HepG2 (cell line): Measurements from ENCODE around the gene KDM5A. TPM values are rescaled to one million over a fixed set of nuclear protein-coding genes. Genes with fewer than 3 reads are reported as not detected.

ENCODE experiments used
- ATAC-seq: fragments of 200-7000 bp; cut with Tn5 transposase; 3 replicates; pipeline ENCODE4 v1.9.1; 2020; ENCODE audit warnings: mild to moderate bottlenecking, moderate library complexity
- BruUV-seq: library from RNA; stranded (reverse); fragments of 400-500 nt; replicated peaks from 2 replicates; lab custom pipeline; 2021; lab: Mats Ljungman, UMichigan
- CTCF ChIA-PET: fragments of 300-600 bp; formaldehyde crosslinking; extraction: SDS; loops from one replicate; lab custom pipeline; 2021; ENCODE audit warnings: low total read pairs, inconsistent platforms, low intra/inter-chr PET ratio; lab: Yijun Ruan, JAX
- POLR2A ChIA-PET: fragments of 350-600 bp; sonication (Branson Sonifier 250); formaldehyde crosslinking; loops from one replicate; lab custom pipeline; 2020; ENCODE audit warnings: antibody characterized with exemption, inconsistent platforms; lab: Yijun Ruan, JAX
- DNase-seq: peaks from one replicate; pipeline ENCODE4 v3.0.0-alpha.2; 2015; ENCODE audit warnings: low spot score
- FAIRE-seq: peaks from 3 replicates; lab custom pipeline; 2011; peaks lifted over from hg19 to GRCh38; lab: Jason Lieb, UNC
- H2AFZ ChIP-seq: one replicate; pipeline ENCODE4 v1.6.1; 2011; ENCODE audit warnings: low read length, inconsistent platforms
- H3K27ac ChIP-seq: fragments of 300-600 bp; 3 replicates; pipeline ENCODE4 v1.8.0; 2011; ENCODE audit warnings: mixed run types, mild to moderate bottlenecking, mixed read lengths, low read length, inconsistent platforms; ENCODE audit not compliant: insufficient read depth; ENCODE audit errors: extremely low read length
- H3K27me3 ChIP-seq, 2 experiments: fragments of 200-600 bp in 1 of 2; 2 replicates in 1 of 2; 3 replicates in 1 of 2; pipeline versions ENCODE4 v1.6.0 to v1.8.0; 2011; ENCODE audit warnings: low read length in 2 of 2, mild to moderate bottlenecking in 2 of 2, moderate library complexity in 2 of 2, inconsistent platforms in 1 of 2; ENCODE audit not compliant: insufficient read depth in 2 of 2, control insufficient read depth in 1 of 2
- H3K36me3 ChIP-seq, 2 experiments: fragments of 200-600 bp in 1 of 2; replicated peaks in 1 of 2; 2 replicates in 1 of 2; 3 replicates in 1 of 2; pipeline versions ENCODE4 v1.5.1 to v1.8.0; 2011; ENCODE audit warnings: low read length in 2 of 2, inconsistent platforms in 1 of 2; ENCODE audit not compliant: insufficient read depth in 2 of 2, control insufficient read depth in 1 of 2
- H3K4me1 ChIP-seq: 2 replicates; pipeline ENCODE4 v1.5.1; 2012; ENCODE audit warnings: low read length, inconsistent platforms; ENCODE audit not compliant: insufficient read depth
- H3K4me2 ChIP-seq: 2 replicates; pipeline ENCODE4 v1.6.0; 2011; ENCODE audit warnings: low read depth, low read length, inconsistent platforms
- H3K4me3 ChIP-seq, 3 experiments: fragments of 200-600 bp in 1 of 3; sonication (generic), shearing (Covaris generic) in 1 of 3; replicated peaks in 1 of 3; 2 replicates each; pipeline ENCODE4 v1.5.1; 2011 to 2016; ENCODE audit warnings: low read length in 3 of 3, inconsistent platforms in 2 of 3, low read depth in 2 of 3, mild to moderate bottlenecking in 2 of 3, control low read depth in 1 of 3, mixed read lengths in 1 of 3; ENCODE audit not compliant: insufficient read depth in 1 of 3
- H3K79me2 ChIP-seq: one replicate; pipeline ENCODE4 v1.6.1; 2011; ENCODE audit warnings: low read length, inconsistent platforms; ENCODE audit not compliant: insufficient read depth
- H3K9ac ChIP-seq: 2 replicates; pipeline ENCODE4 v1.6.0; 2011; ENCODE audit warnings: mild to moderate bottlenecking, low read depth, low read length, inconsistent platforms; ENCODE audit not compliant: insufficient read depth
- H3K9me3 ChIP-seq: 2 replicates; pipeline ENCODE4 v1.5.1; 2012; ENCODE audit warnings: mild to moderate bottlenecking, low read length
- H4K20me1 ChIP-seq: 2 replicates; pipeline ENCODE4 v1.6.0; 2011; ENCODE audit warnings: inconsistent platforms, mild to moderate bottlenecking, low read length, moderate library complexity; ENCODE audit not compliant: insufficient read depth
- DMAP1 ChIP-seq: IDR thresholded peaks from 2 replicates; pipeline ENCODE4 v1.6.1; 2016
- KDM6A ChIP-seq: IDR thresholded peaks from 2 replicates; pipeline ENCODE4 v1.6.1; 2016; ENCODE audit warnings: low read depth
- RAD21 ChIP-seq: fragments of 450-650 bp; formaldehyde crosslinking; IDR thresholded peaks from 2 replicates; pipeline ENCODE4 v1.5.0; 2020; ENCODE audit warnings: mild to moderate bottlenecking
- RNF2 ChIP-seq: fragments of 450-650 bp; conservative IDR thresholded peaks from 2 replicates; pipeline ENCODE4 v1.6.1; 2016; ENCODE audit warnings: low read depth
- ZNF251 ChIP-seq: sonication (generic); formaldehyde crosslinking; IDR thresholded peaks from 2 replicates; pipeline ENCODE4 v1.9.0; 2021; ENCODE audit warnings: mild to moderate bottlenecking, missing genetic modification reagents
- WGBS: methylation state at CpG from one replicate; pipeline ENCODE4 v1.1.6; 2017; ENCODE audit warnings: low lambda C conversion rate; 5-methylcytosine and 5-hydroxymethylcytosine counted together
- in situ Hi-C: cut with HindIII; loops from 2 replicates; pipeline ENCODE4 v1.10.0; 2017; ENCODE audit warnings: low pct_unique_long_range_greater_than_20kb; ENCODE audit not compliant: extremely low pct_ligation_motif_present
- intact Hi-C: fragments of 100-400 bp; cut with micrococcal nuclease; formaldehyde crosslinking; loops from one replicate; pipeline ENCODE4 v1.10.0; 2022; ENCODE audit not compliant: unreplicated experiment
- polyA plus RNA-seq, 8 experiments: library from polyadenylated mRNA; depleted of rRNA in 3 of 8; stranded (reverse) in 7 of 8; unstranded in 1 of 8; fragments of >200 nt; fragmentation: Illumina TruSeq in 4 of 8; extraction: Trizol in 4 of 8; gene quantifications; 2 replicates each; pipeline versions ENCODE4 v1.2.1 to v1.2.3, GENCODE V29; 2011 to 2016; ENCODE audit warnings: low read depth in 4 of 8, missing spikeins in 1 of 8, mixed read lengths in 1 of 8; ENCODE audit not compliant: insufficient read depth in 1 of 8
- total RNA-seq, 5 experiments: library from RNA; depleted of rRNA; stranded (reverse); fragments of >200 nt; fragmentation: Illumina TruSeq; extraction: Trizol; gene quantifications; 2 replicates each; pipeline ENCODE4 v1.2.3, GENCODE V29; 2016; ENCODE audit warnings: low read depth in 1 of 5
- TF ChIP-seq, protein P1 (sequence below): IDR thresholded peaks from 2 replicates; pipeline ENCODE4 v1.6.1; 2016
- TF ChIP-seq, protein P2 (sequence below): sonication (generic); formaldehyde crosslinking; IDR thresholded peaks from 2 replicates; pipeline ENCODE4 v1.5.0; 2020; ENCODE audit warnings: missing genetic modification reagents
- TF ChIP-seq, protein P3 (sequence below): sonication (generic); formaldehyde crosslinking; IDR thresholded peaks from 2 replicates; pipeline ENCODE4 v1.5.1; 2020; ENCODE audit warnings: missing genetic modification reagents, mild to moderate bottlenecking, borderline replicate concordance

The KDM5A gene
- total and polyA plus RNA-seq, 2 of the 13 experiments (the other 11 are each of a cell fraction or from before 2014, with no cell fraction given): 12.0 to 29.2 TPM

DNA sequence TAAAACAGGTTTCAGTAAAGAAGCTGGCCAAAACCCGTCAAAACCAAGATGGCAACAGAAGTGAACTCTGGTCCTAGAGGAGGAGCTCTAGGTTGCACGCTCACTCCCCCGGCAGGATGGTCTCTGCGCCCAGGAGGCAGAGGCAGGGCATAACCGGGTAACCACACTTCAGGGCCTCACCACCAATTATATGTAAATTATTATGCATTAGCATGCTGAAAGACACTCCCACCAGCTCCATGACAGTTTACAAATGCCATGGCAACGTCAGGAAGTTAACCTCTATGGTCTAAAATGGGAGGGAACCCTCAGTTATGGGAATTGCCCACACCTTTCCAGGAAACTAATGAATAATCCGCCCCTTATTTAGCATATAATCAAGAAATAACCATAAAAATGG lies 155.1 kb downstream of the KDM5A start:
- POLR2A ChIA-PET: no interaction called here
- WGBS: 77% methylated on average over 7 of the region's 7 CpGs
- in situ Hi-C loops: no loop called here
- no peaks in the 10 kb centered on the region for H3K79me2 ChIP-seq
- CTCF ChIA-PET: no interaction called here
- H3K4me2 ChIP-seq: no peak overlapping the region
- TF ChIP-seq RNF2: no peak
- no peak for TF ChIP-seq DMAP1 (CRISPR knock-in tag)
- no peak for TF ChIP-seq KDM6A (CRISPR knock-in tag)
- TF ChIP-seq, protein P1, sequence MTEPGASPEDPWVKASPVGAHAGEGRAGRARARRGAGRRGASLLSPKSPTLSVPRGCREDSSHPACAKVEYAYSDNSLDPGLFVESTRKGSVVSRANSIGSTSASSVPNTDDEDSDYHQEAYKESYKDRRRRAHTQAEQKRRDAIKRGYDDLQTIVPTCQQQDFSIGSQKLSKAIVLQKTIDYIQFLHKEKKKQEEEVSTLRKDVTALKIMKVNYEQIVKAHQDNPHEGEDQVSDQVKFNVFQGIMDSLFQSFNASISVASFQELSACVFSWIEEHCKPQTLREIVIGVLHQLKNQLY (CRISPR knock-in tag): no peak
- no peak for TF ChIP-seq RAD21 (CRISPR knock-in tag)
- TF ChIP-seq, protein P2, sequence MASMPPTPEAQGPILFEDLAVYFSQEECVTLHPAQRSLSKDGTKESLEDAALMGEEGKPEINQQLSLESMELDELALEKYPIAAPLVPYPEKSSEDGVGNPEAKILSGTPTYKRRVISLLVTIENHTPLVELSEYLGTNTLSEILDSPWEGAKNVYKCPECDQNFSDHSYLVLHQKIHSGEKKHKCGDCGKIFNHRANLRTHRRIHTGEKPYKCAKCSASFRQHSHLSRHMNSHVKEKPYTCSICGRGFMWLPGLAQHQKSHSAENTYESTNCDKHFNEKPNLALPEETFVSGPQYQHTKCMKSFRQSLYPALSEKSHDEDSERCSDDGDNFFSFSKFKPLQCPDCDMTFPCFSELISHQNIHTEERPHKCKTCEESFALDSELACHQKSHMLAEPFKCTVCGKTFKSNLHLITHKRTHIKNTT (CRISPR knock-in tag): no peak
- no peak for TF ChIP-seq ZNF251
- TF ChIP-seq, protein P3, sequence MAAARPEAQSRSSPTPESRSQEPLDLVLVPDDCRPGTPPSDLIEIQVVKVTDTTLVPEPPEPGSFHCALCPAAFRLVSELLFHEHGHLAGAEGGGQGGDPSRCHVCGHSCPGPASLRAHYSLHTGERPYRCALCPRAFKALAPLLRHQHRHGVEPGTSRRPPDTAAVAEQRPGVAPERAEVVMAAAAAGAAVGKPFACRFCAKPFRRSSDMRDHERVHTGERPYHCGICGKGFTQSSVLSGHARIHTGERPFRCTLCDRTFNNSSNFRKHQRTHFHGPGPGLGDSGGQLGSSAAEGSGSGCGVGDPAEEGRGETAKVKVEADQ (CRISPR knock-in tag): no peak
- H3K4me3 ChIP-seq: no peak overlapping the region
- peaks cover 1 to 4% of the 10 kb centered on the region in 2 experiments; a peak in 3 of 5 replicates for H3K27me3 ChIP-seq
- H3K9ac ChIP-seq: no peak overlapping the region
- intact Hi-C loops: no loop called here
- no peaks in the 10 kb centered on the region for H3K36me3 ChIP-seq
- no peak for DNase-seq
- no peaks in the 10 kb centered on the region for H4K20me1 ChIP-seq
- ATAC-seq: no peak
- no peak overlapping the region for H3K27ac ChIP-seq
- peaks cover 60% of the 10 kb centered on the region for H3K4me1 ChIP-seq
- H3K9me3 ChIP-seq: peaks cover 4% of the 10 kb centered on the region; the same call in 1 of the 2 replicates
- FAIRE-seq: no peak
- H2AFZ ChIP-seq: no peak overlapping the region
- no TSS peak for BruUV-seq
